Measurements from ENCODE around the gene ANKRD1.
A peak's percentile ranks its signal among the peaks of the same experiment; 100 is the strongest.
"Not testable (repeated sequence)": the region's sequence is repeated elsewhere in the genome, so short reads cannot be mapped to it uniquely, and the experiment has no call there.

Gene ANKRD1

DNA sequence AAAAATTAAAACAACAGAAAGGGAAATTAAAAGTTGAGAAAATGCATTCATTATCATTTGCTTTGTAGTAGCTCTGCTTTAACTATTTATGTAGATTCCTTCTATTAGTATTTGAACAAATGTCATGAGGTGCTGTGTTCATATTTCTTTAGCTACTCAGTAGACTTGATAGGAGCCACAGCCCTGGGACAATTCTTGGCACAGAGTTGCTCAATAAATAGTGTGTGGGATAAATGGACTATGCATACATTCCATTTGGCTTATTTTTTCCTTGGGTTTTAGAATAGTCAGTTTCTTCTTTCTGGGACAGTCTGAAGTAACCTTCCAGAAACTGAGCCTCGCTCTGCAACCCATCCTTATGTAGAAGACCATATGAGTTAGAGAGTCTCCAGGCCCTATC, 35.7 kb downstream of the ANKRD1 start:
- H3K36me3 ChIP-seq (ENCODE audit: control insufficient read depth in 5 of 5, insufficient read depth in 5 of 5, low read length in 5 of 5): peaks cover 25 to 60% (median 27%) of the 10 kb centered on the region in 5 donors
- H3K27ac ChIP-seq (ENCODE audit: low read depth, low read length): peak overlapping the region; percentile 37
- no peak overlapping the region for H3K4me3 ChIP-seq (ENCODE audit: low read depth in 1 of 5, low read length in 5 of 5)
- no peaks in the 10 kb centered on the region for H3K27me3 ChIP-seq (ENCODE audit: control insufficient read depth in 5 of 5, insufficient read depth in 4 of 5, low read length in 5 of 5)
- peaks cover 0 to 15% (median 12%) of the 10 kb centered on the region in 5 donors for H3K4me1 ChIP-seq (ENCODE audit: control insufficient read depth in 5 of 5, insufficient read depth in 5 of 5, low read length in 5 of 5)
- H3K9me3 ChIP-seq (ENCODE audit: control insufficient read depth in 5 of 5, low read length in 5 of 5): no peaks in the 10 kb centered on the region
- peak overlapping the region in 1 of 5 donors; percentile 43 for H3K9ac ChIP-seq (ENCODE audit: low read length in 5 of 5)

DNA sequence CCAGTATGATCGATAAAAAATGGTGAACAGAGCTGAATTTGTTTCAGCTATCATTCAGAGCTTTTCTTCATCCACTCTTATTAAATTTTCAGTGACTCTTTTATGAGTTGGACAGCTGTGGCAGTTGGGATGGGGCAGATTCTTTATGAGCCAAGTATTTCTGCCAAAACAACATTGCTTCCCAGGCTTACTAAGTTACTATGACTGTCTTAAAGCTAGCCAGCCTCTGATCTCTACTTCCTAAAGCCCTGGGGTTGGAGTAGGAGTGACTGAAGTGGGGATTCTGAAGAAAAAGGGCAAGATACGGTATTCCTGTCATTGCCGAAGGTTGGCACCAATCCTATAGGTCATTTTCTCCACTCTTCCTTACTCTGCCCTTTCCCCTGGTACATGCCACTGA, 36.5 kb downstream of the ANKRD1 start:
- H3K4me3 ChIP-seq (ENCODE audit: low read depth in 1 of 5, low read length in 5 of 5): peak overlapping the region in 1 of 5 donors; percentile 32
- peak overlapping the region in 3 of 5 donors; percentile 43 to 59 (median 55) for H3K9ac ChIP-seq (ENCODE audit: low read length in 5 of 5)
- peaks cover 0 to 15% (median 12%) of the 10 kb centered on the region in 5 donors for H3K4me1 ChIP-seq (ENCODE audit: control insufficient read depth in 5 of 5, insufficient read depth in 5 of 5, low read length in 5 of 5)
- no peaks in the 10 kb centered on the region for H3K9me3 ChIP-seq (ENCODE audit: control insufficient read depth in 5 of 5, low read length in 5 of 5)
- peaks cover 25 to 59% (median 32%) of the 10 kb centered on the region in 5 donors for H3K36me3 ChIP-seq (ENCODE audit: control insufficient read depth in 5 of 5, insufficient read depth in 5 of 5, low read length in 5 of 5)
- peak overlapping the region; percentile 37 for H3K27ac ChIP-seq (ENCODE audit: low read depth, low read length)
- H3K27me3 ChIP-seq (ENCODE audit: control insufficient read depth in 5 of 5, insufficient read depth in 4 of 5, low read length in 5 of 5): no peaks in the 10 kb centered on the region

DNA sequence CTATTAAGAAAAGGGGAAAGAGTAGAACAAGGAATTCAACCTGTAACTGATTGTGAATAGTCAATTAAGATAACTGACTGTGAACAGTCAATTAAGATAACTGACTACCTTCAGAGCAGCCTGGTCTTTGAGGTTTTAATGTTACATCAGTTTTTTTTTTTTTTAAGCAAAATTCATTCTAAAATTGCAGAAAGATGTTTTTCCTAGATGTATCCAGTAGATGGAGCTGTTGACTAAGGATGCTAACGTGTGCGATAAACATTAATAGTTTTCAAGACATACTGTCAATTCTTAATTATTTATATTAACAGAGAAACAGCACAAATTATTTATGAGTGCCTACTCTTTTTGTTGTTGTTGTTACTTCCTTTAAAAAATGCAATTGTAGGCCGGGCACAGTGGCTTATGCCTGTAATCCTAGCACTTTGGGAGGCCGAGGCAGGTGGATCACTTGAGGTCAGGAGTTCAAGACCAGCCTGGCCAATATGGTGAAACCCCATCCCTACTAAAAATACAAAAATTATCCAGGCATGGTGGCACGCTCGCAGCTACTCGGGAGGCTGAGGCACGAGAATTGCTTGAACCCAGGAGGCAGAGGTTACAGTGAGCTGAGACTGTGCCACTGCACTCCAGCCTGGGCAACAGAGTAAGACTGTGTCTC, 40.7 kb downstream of the ANKRD1 start:
- not testable (repeated sequence) for H3K27me3 ChIP-seq (ENCODE audit: control insufficient read depth in 5 of 5, insufficient read depth in 4 of 5, low read length in 5 of 5); H3K9ac ChIP-seq (ENCODE audit: low read length in 5 of 5); H3K4me3 ChIP-seq (ENCODE audit: low read depth in 1 of 5, low read length in 5 of 5); H3K27ac ChIP-seq (ENCODE audit: low read depth, low read length); H3K9me3 ChIP-seq (ENCODE audit: control insufficient read depth in 5 of 5, low read length in 5 of 5)
- H3K36me3 ChIP-seq (ENCODE audit: control insufficient read depth in 5 of 5, insufficient read depth in 5 of 5, low read length in 5 of 5): peaks cover 24 to 65% (median 41%) of the 10 kb centered on the region in 5 donors
- H3K4me1 ChIP-seq (ENCODE audit: control insufficient read depth in 5 of 5, insufficient read depth in 5 of 5, low read length in 5 of 5): peaks cover 0 to 14% (median 11%) of the 10 kb centered on the region in 5 donors

DNA sequence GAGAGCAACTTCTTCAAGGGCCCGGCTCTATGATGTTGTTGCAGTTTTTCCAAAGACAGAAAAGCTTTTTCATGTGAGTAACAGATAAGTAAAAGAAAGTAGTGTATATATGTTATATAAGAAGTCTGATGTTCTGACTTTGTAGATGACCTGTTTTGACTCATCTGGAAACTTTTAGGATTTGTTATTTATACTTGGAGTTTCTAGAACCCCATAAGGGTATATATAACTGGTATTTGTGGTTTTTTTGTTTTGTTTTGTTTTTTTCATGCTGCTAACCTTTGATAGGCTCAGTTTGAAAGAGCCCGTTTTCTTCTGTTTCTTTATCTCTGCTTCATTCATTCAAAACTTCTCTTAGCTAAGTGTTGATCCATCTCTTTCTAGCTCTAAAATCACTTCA, 41.8 kb downstream of the ANKRD1 start:
- Histone ChIP-seq H3K4me3 (ENCODE audit: low read depth in 1 of 5, low read length in 5 of 5) (no peak overlapping the region), H3K9ac (ENCODE audit: low read length in 5 of 5) (no peak overlapping the region), H3K27ac (ENCODE audit: low read depth, low read length) (no peak overlapping the region), H3K36me3 (ENCODE audit: control insufficient read depth in 5 of 5, insufficient read depth in 5 of 5, low read length in 5 of 5) (peaks cover 21 to 60% (median 41%) of the 10 kb centered on the region in 5 donors), H3K9me3 (ENCODE audit: control insufficient read depth in 5 of 5, low read length in 5 of 5) (no peaks in the 10 kb centered on the region), H3K27me3 (ENCODE audit: control insufficient read depth in 5 of 5, insufficient read depth in 4 of 5, low read length in 5 of 5) (no peaks in the 10 kb centered on the region), H3K4me1 (ENCODE audit: control insufficient read depth in 5 of 5, insufficient read depth in 5 of 5, low read length in 5 of 5) (peaks cover 0 to 2% (median 0%) of the 10 kb centered on the region in 5 donors)

DNA sequence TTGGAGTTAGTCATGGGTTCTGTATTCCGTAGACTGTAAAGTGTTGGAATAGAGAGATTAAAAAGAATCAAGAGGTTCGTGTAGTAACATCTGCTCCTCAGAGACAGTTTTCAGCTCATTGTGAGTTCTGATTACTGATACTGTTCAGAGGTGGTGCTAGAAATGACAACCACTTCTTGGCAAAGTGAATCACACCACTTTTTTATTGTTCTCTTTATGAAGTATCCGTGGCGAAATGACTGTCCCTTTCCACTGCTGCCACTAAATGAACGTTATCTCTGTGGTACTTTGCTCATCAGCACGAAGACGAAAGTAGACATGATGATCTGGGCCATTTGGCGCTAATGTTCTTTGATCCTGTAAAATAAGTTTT, 48.3 kb downstream of the ANKRD1 start:
- Histone ChIP-seq H3K4me3 (ENCODE audit: low read depth in 1 of 5, low read length in 5 of 5) (peak overlapping the region; percentile 91 to 98 (median 96)), H3K36me3 (ENCODE audit: control insufficient read depth in 5 of 5, insufficient read depth in 5 of 5, low read length in 5 of 5) (peaks cover 10 to 21% (median 20%) of the 10 kb centered on the region in 5 donors), H3K9ac (ENCODE audit: low read length in 5 of 5) (peak overlapping the region; percentile 74 to 95 (median 92)), H3K9me3 (ENCODE audit: control insufficient read depth in 5 of 5, low read length in 5 of 5) (no peaks in the 10 kb centered on the region), H3K27ac (ENCODE audit: low read depth, low read length) (no peak overlapping the region), H3K4me1 (ENCODE audit: control insufficient read depth in 5 of 5, insufficient read depth in 5 of 5, low read length in 5 of 5) (peaks cover 5 to 27% (median 23%) of the 10 kb centered on the region in 5 donors), H3K27me3 (ENCODE audit: control insufficient read depth in 5 of 5, insufficient read depth in 4 of 5, low read length in 5 of 5) (no peaks in the 10 kb centered on the region)

DNA sequence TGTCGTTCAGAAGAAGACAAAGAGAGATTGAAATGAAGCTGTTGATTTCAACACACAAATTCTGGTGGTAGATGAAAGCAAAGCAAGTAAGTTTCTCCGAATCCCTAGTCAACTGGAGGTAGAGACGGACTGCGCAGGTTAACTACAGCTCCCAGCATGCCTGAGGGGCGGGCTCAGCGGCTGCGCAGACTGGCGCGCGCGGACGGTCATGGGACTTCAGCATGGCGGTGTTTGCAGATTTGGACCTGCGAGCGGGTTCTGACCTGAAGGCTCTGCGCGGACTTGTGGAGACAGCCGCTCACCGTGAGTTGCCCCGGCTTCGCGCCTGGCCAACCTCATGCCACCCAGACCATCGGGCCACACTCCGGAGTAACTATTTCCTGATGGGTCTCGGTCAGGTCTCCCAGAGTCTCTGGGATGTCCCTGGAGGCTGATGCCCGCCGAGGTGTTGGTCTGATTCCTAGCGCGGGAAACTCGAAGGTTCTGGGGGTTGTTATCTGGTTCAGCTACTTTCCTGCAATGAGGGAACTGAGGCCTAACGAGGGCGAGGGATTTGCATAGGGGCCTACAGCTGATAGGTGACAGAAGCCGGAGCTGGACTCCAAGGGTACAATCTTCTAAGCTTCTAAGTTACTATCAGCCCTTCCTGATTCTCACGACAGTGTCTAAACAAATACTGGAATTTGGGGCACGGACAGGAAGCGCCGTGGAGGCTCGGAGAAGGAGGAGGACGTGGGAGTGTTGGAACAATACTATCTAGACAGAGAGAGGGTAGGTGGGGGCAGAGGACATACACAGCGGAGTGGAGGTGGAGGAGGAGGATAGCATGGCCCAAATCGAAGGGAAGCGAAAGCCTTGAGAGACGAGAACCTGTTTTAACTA, 48.9 kb downstream of the ANKRD1 start, which contains the start of gene RPP30:
RPP30 (plus strand) TSS at position 209 of the 882 bp plus-strand sequence; CDS start at position 222, 13 bp downstream.
- no peaks in the 10 kb centered on the region for H3K27me3 ChIP-seq (ENCODE audit: control insufficient read depth in 5 of 5, insufficient read depth in 4 of 5, low read length in 5 of 5)
- peaks cover 5 to 27% (median 23%) of the 10 kb centered on the region in 5 donors for H3K4me1 ChIP-seq (ENCODE audit: control insufficient read depth in 5 of 5, insufficient read depth in 5 of 5, low read length in 5 of 5)
- peaks cover 4 to 15% (median 14%) of the 10 kb centered on the region in 5 donors for H3K36me3 ChIP-seq (ENCODE audit: control insufficient read depth in 5 of 5, insufficient read depth in 5 of 5, low read length in 5 of 5)
- no peaks in the 10 kb centered on the region for H3K9me3 ChIP-seq (ENCODE audit: control insufficient read depth in 5 of 5, low read length in 5 of 5)
- H3K9ac ChIP-seq (ENCODE audit: low read length in 5 of 5): peak within 1 kb of the TSS; percentile 74 to 95 (median 92)
- peak within 1 kb of the TSS; percentile 19 for H3K27ac ChIP-seq (ENCODE audit: low read depth, low read length)
- H3K4me3 ChIP-seq (ENCODE audit: low read depth in 1 of 5, low read length in 5 of 5): peak within 1 kb of the TSS; percentile 91 to 98 (median 96)

DNA sequence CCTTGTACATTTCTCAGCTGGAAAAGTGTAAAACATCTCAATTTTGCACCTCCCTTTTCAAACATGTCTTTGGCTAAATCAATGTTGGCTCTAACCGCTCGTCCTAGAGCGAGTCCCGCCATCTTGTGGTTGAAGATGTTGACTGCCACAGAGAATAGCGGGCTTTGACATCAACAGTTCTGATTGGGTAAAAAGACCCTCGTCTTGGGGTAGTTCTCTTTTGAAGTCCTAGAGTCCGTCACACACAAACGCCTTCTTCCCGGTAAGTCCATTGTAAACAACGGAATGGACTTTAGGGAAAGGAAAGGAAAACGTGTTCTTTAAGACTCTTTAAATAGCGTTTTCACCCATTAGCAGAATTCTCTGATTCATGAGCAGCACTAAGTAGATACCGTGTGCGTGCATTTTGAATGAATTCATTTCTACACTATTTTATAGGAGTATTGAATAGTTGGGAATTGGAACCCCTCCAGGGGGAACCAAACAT, 49.6 kb downstream of the ANKRD1 start:
- H3K27ac ChIP-seq (ENCODE audit: low read depth, low read length): peak overlapping the region; percentile 19
- peak overlapping the region; percentile 48 to 95 (median 92) for H3K9ac ChIP-seq (ENCODE audit: low read length in 5 of 5)
- H3K9me3 ChIP-seq (ENCODE audit: control insufficient read depth in 5 of 5, low read length in 5 of 5): no peaks in the 10 kb centered on the region
- peaks cover 5 to 27% (median 23%) of the 10 kb centered on the region in 5 donors for H3K4me1 ChIP-seq (ENCODE audit: control insufficient read depth in 5 of 5, insufficient read depth in 5 of 5, low read length in 5 of 5)
- peak overlapping the region; percentile 91 to 98 (median 96) for H3K4me3 ChIP-seq (ENCODE audit: low read depth in 1 of 5, low read length in 5 of 5)
- no peaks in the 10 kb centered on the region for H3K27me3 ChIP-seq (ENCODE audit: control insufficient read depth in 5 of 5, insufficient read depth in 4 of 5, low read length in 5 of 5)
- peaks cover 0 to 11% (median 8%) of the 10 kb centered on the region in 5 donors for H3K36me3 ChIP-seq (ENCODE audit: control insufficient read depth in 5 of 5, insufficient read depth in 5 of 5, low read length in 5 of 5)

DNA sequence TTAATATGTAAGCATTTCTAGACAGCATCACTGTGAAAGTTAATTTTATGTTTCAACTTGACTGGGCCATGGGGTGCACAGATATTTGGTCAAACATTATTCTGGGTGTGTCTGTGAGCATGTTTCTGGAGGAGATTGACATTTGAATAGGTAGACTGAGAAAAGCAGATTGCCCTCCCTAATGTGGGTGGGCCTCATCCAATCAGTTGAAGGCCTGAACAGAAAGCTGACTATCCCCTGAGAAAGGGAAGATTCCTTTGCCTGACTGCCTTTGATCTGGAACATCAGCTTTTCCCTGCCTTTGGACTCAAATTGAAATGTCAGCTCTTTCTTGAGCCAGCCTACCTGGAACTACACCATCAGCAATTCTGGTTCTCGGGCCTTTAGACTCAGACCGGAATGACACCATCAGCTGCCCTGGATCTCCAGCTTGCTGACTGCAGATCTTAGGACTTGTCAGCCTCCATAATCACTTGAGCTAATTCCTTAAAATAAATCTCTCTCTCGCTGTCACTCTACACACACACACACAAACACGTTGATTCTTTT, 54.8 kb downstream of the ANKRD1 start:
- H3K9ac ChIP-seq (ENCODE audit: low read length in 5 of 5): no peak overlapping the region
- H3K4me1 ChIP-seq (ENCODE audit: control insufficient read depth in 5 of 5, insufficient read depth in 5 of 5, low read length in 5 of 5): peaks cover 0 to 3% (median 2%) of the 10 kb centered on the region in 5 donors
- H3K9me3 ChIP-seq (ENCODE audit: control insufficient read depth in 5 of 5, low read length in 5 of 5): no peaks in the 10 kb centered on the region
- no peaks in the 10 kb centered on the region for H3K36me3 ChIP-seq (ENCODE audit: control insufficient read depth in 5 of 5, insufficient read depth in 5 of 5, low read length in 5 of 5)
- peaks cover 0 to 2% (median 0%) of the 10 kb centered on the region in 5 donors for H3K27me3 ChIP-seq (ENCODE audit: control insufficient read depth in 5 of 5, insufficient read depth in 4 of 5, low read length in 5 of 5)
- no peak overlapping the region for H3K4me3 ChIP-seq (ENCODE audit: low read depth in 1 of 5, low read length in 5 of 5)
- H3K27ac ChIP-seq (ENCODE audit: low read depth, low read length): no peak overlapping the region

DNA sequence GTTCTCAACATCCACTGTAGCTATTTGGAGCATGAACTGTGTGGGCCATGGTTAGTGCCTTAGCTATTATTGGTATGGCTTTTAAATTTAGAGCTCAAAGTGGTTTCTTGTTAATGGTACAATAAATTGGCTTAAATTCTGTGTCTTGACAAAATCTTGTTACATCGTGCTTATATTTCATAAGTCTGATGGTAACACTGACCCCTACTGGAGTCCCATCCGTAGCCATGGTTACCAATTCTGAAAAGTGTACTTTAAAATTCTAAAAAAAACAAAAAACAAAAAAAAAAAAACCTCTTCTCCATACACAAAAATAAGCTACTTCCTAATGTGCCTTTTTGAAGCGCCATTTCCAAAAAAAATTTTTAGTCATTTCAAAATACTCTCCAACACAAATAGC, 55.5 kb downstream of the ANKRD1 start:
- H3K9ac ChIP-seq (ENCODE audit: low read length in 5 of 5): no peak overlapping the region
- no peaks in the 10 kb centered on the region for H3K36me3 ChIP-seq (ENCODE audit: control insufficient read depth in 5 of 5, insufficient read depth in 5 of 5, low read length in 5 of 5)
- H3K4me3 ChIP-seq (ENCODE audit: low read depth in 1 of 5, low read length in 5 of 5): no peak overlapping the region
- peaks cover 0 to 2% (median 0%) of the 10 kb centered on the region in 5 donors for H3K27me3 ChIP-seq (ENCODE audit: control insufficient read depth in 5 of 5, insufficient read depth in 4 of 5, low read length in 5 of 5)
- no peak overlapping the region for H3K27ac ChIP-seq (ENCODE audit: low read depth, low read length)
- H3K9me3 ChIP-seq (ENCODE audit: control insufficient read depth in 5 of 5, low read length in 5 of 5): no peaks in the 10 kb centered on the region
- H3K4me1 ChIP-seq (ENCODE audit: control insufficient read depth in 5 of 5, insufficient read depth in 5 of 5, low read length in 5 of 5): no peaks in the 10 kb centered on the region
